Mononuclear cell (primary cell): ENCODE measurements around the gene CDKN1B. TPM values are rescaled to one million over a fixed set of nuclear protein-coding genes. Genes with fewer than 3 reads are reported as not detected.

Experiments
- H3K27me3 ChIP-seq: 2 replicates; pipeline ENCODE4 v1.6.0; 2011; ENCODE audit warnings: low read length, control low read depth; ENCODE audit not compliant: insufficient read depth
- H3K4me1 ChIP-seq: 2 replicates; pipeline ENCODE4 v1.5.1; 2011; ENCODE audit warnings: mild to moderate bottlenecking, low read length, control low read depth; ENCODE audit not compliant: insufficient read depth
- H3K4me3 ChIP-seq: 2 replicates; pipeline ENCODE4 v1.5.1; 2011; ENCODE audit warnings: mild to moderate bottlenecking, low read length, moderate library complexity
- H3K9me3 ChIP-seq: 2 replicates; pipeline ENCODE4 v1.5.1; 2011; ENCODE audit warnings: low read depth, mild to moderate bottlenecking, control low read depth, low read length
- total RNA-seq: library from RNA; depleted of rRNA; stranded (reverse); fragments of >200 nt; gene quantifications from one replicate; pipeline ENCODE4 v1.2.3, GENCODE V29; 2012

CDKN1B gene
- total RNA-seq, 1 donor, result 268 TPM

- Histone ChIP-seq H3K4me1 (no peaks in the 10 kb centered on the region), H3K4me3 (no peak overlapping the region), H3K9me3 (no peaks in the 10 kb centered on the region), H3K27me3 (no peaks in the 10 kb centered on the region)
These were observed 30.9 kb downstream of the CDKN1B start for GRCh38 chr12:12748044-12748443.

GRCh38 chr12:12749433-12749832, 32.3 kb downstream of the CDKN1B start:
- no peaks in the 10 kb centered on the region for H3K27me3 ChIP-seq
- H3K4me3 ChIP-seq, result no peak overlapping the region
- H3K4me1 ChIP-seq, result no peaks in the 10 kb centered on the region
- no peaks in the 10 kb centered on the region for H3K9me3 ChIP-seq

- H3K27me3 ChIP-seq, result no peaks in the 10 kb centered on the region
- no peak overlapping the region for H3K4me3 ChIP-seq
- no peaks in the 10 kb centered on the region for H3K4me1 ChIP-seq
- H3K9me3 ChIP-seq, result no peaks in the 10 kb centered on the region
These were observed 38.8 kb downstream of the CDKN1B start for GRCh38 chr12:12755923-12756322.

DNA sequence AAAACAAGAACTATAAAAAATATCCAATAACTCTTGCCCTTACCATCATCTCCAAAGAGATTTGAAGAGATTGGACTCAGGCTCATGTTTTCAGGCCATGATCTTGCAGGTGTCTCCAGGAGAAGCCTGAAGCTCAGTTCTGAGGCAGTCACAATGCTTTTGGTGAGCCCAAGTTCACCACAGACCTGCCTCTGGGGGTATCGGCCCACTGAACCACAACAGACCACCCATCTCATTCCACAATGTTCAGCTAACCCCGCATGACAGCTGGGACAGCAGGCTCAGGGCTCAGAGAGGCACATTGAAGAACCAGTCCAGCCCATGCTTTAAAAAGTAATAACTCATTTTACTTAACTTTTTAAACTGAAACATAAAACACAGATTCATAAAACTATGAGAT, 40.0 kb downstream of the CDKN1B start:
- Histone ChIP-seq H3K27me3 (no peaks in the 10 kb centered on the region), H3K9me3 (no peaks in the 10 kb centered on the region), H3K4me1 (no peaks in the 10 kb centered on the region), H3K4me3 (no peak overlapping the region)

DNA sequence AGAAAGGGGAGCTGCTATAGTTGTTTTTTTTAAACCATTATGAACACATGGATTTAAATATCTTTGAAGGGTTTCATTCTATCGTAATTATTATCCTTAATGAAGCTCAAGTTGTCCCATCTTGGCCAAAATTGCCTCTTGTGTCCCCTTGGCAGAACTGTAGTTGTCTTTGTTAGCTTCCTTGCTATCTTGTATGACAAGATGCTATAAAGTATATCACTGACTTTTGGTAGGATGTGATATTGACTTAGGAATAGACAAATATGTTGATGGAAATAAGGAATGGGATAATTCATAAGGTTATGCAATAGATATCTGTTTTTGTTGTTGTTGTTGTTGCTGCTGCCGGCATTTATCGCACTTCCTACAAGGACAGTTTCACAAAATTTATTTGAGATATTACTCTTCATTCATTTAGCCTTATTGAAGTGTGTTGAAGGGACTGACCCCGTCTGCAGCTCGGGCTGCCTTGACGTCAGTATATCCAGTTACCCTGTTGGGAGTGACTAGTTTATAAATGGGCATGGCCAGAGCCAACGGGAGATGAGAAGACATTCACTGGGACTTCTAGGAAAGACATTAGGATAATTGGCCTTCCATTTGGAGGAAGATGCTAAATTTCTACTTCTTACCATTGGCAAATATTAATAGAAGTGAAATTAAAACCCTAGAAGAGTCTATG, 42.2 kb downstream of the CDKN1B start:
- Histone ChIP-seq H3K4me3 (no peak overlapping the region), H3K4me1 (no peaks in the 10 kb centered on the region), H3K27me3 (no peaks in the 10 kb centered on the region), H3K9me3 (no peaks in the 10 kb centered on the region)

DNA sequence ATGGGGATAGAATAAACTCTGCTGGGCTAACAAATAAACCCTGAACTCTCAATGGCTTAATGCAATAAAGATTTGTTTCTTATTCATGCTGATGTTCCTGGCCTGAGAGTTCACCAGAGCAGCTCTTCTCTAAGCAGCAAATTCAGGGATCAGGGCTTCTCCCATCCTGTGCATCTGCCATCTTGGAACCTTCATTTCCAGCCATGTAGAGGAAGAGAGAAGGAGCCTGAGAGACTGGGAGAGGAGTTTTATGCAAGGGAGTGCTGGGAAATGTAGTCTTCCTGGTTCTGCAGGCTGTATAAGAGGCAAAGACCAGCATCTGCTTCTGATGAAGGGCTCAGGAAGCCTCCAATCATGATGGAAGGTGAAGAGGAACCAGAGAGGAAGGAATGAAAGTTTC, 47.7 kb downstream of the CDKN1B start:
- no peak overlapping the region for H3K4me3 ChIP-seq
- H3K27me3 ChIP-seq, result no peaks in the 10 kb centered on the region
- H3K4me1 ChIP-seq, result no peaks in the 10 kb centered on the region
- no peaks in the 10 kb centered on the region for H3K9me3 ChIP-seq

GRCh38 chr12:12770262-12770661, 53.1 kb downstream of the CDKN1B start:
- no peaks in the 10 kb centered on the region for H3K4me1 ChIP-seq
- H3K9me3 ChIP-seq, result no peaks in the 10 kb centered on the region
- no peaks in the 10 kb centered on the region for H3K27me3 ChIP-seq
- no peak overlapping the region for H3K4me3 ChIP-seq

Other genes starting within 250 kb of the CDKN1B start
- gene DUSP16, start 154.5 kb upstream of the CDKN1B start, total RNA-seq, result 29.5 TPM
- 19.6 TPM for gene CREBL2, start 105.5 kb upstream of the CDKN1B start, total RNA-seq
- 0.73 TPM for gene GPR19, start 21.2 kb upstream of the CDKN1B start, total RNA-seq
- 1.8 TPM for gene APOLD1, start 68.3 kb downstream of the CDKN1B start, total RNA-seq
- 188 TPM for gene DDX47, start 96.0 kb downstream of the CDKN1B start, total RNA-seq
- gene GPRC5A, start 174.2 kb downstream of the CDKN1B start, total RNA-seq, result 1.6 TPM
- gene GPRC5D, start 234.8 kb downstream of the CDKN1B start, total RNA-seq, result 0.31 TPM